HepG2 (cell line): ENCODE data around the gene CTSD. TPM values are rescaled to one million over a fixed set of nuclear protein-coding genes. Genes with fewer than 3 reads are reported as not detected.

Experiments
- IKZF5 ChIP-seq: IDR thresholded peaks from 2 replicates; pipeline ENCODE4 v1.6.1; 2018; ENCODE audit warnings: missing genetic modification reagents, mild to moderate bottlenecking, missing compliant biosample characterization
- MED8 ChIP-seq: sonication (generic); formaldehyde crosslinking; IDR thresholded peaks from 2 replicates; pipeline ENCODE4 v1.8.1; 2023; ENCODE audit warnings: mild to moderate bottlenecking, missing genetic modification reagents; ENCODE audit not compliant: insufficient replicate concordance
- NKX3-1 ChIP-seq: sonication (generic); formaldehyde crosslinking; IDR thresholded peaks from 2 replicates; pipeline ENCODE4 v1.5.0; 2020; ENCODE audit warnings: missing genetic modification reagents
- NR2F6 ChIP-seq, 2 experiments: IDR thresholded peaks; 2 replicates each; pipeline ENCODE4 v1.6.1; 2016; ENCODE audit warnings: antibody characterized with exemption in 1 of 2, mild to moderate bottlenecking in 1 of 2
- SALL2 ChIP-seq: sonication (generic); formaldehyde crosslinking; IDR thresholded peaks from 2 replicates; pipeline ENCODE4 v1.8.1; 2023; ENCODE audit warnings: mild to moderate bottlenecking, missing genetic modification reagents, inconsistent platforms
- SAP130 ChIP-seq: IDR thresholded peaks from 2 replicates; pipeline ENCODE4 v1.6.1; 2016; ENCODE audit warnings: low read depth
- SNAI1 ChIP-seq: sonication (generic); formaldehyde crosslinking; IDR thresholded peaks from 2 replicates; pipeline ENCODE4 v1.5.0; 2020; ENCODE audit warnings: mild to moderate bottlenecking, missing genetic modification reagents, borderline replicate concordance
- STAG1 ChIP-seq: sonication (generic); formaldehyde crosslinking; IDR thresholded peaks from 2 replicates; pipeline ENCODE4 v1.4.0; 2020; ENCODE audit warnings: missing genetic modification reagents
- ZNF646 ChIP-seq: sonication (generic); formaldehyde crosslinking; IDR thresholded peaks from 2 replicates; pipeline ENCODE4 v1.9.0; 2021; ENCODE audit warnings: mild to moderate bottlenecking, missing genetic modification reagents
- ZNF670 ChIP-seq: sonication (generic); formaldehyde crosslinking; IDR thresholded peaks from 2 replicates; pipeline ENCODE4 v1.8.0; 2022; ENCODE audit warnings: mild to moderate bottlenecking, missing genetic modification reagents, borderline replicate concordance
- polyA plus RNA-seq, 8 experiments: library from polyadenylated mRNA; depleted of rRNA in 3 of 8; stranded (reverse) in 7 of 8; unstranded in 1 of 8; fragments of >200 nt; fragmentation: Illumina TruSeq in 4 of 8; extraction: Trizol in 4 of 8; gene quantifications; 2 replicates each; pipeline versions ENCODE4 v1.2.1 to v1.2.3, GENCODE V29; 2011 to 2016; ENCODE audit warnings: low read depth in 4 of 8, missing spikeins in 1 of 8, mixed read lengths in 1 of 8; ENCODE audit not compliant: insufficient read depth in 1 of 8
- total RNA-seq, 5 experiments: library from RNA; depleted of rRNA; stranded (reverse); fragments of >200 nt; fragmentation: Illumina TruSeq; extraction: Trizol; gene quantifications; 2 replicates each; pipeline ENCODE4 v1.2.3, GENCODE V29; 2016; ENCODE audit warnings: low read depth in 1 of 5

Gene CTSD
- total and polyA plus RNA-seq, 2 of the 13 experiments (the other 11 are each of a cell fraction or from before 2014, with no cell fraction given): 143 to 230 TPM

DNA sequence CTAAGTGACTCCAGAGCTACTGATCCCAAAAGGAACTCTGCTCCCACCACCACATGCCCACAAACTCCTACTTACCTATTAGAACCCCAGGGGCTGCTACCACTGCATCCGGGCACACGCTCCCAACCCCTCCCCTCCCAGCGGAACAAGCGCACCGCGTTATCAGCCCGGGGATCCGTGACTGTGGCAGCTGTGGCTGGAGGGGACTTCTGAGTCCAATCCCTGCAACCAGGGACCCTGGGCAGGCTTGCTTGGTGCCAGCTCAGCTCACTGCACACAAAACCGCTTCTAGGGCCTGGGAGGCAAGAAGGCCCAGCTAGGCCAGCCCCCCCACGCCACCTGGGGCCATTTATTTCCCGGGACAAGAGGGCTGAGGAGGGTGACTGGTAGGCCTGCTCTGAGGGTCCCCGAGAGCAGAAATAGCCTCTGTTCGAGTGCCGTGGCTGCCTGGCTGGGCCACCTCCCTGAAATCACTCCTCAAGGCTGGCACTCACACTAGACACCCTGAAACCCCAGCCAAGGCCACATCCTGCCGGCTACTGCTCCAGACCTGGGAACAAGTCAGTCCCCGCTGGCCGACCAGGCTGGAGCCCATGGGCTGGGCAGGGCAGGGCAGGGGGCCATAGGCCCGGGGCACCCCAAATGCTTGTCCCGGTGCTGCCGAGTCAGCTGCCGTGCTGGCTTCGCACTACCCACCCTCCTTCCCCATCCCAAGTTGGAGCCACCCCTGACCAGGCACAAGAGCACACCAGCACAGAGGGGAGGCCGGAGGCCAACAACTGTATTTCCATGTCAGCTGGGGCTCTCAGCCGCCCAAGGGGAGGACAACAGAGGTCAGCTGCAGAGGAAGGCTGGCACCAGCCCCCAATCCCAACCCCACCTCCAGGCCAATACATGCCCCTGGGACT, 11.5 kb downstream of the CTSD start (continued):
- TF ChIP-seq NR2F6 (IDR thresholded peaks at IDR 0.05) (no peak), NR2F6 (CRISPR knock-in tag; IDR thresholded peaks at IDR 0.05) (no peak), SNAI1 (CRISPR knock-in tag) (no peak), ZNF646 (no peak), NKX3-1 (CRISPR knock-in tag) (no peak), STAG1 (CRISPR knock-in tag) (no peak), SALL2 (CRISPR knock-in tag) (no peak), IKZF5 (CRISPR knock-in tag) (no peak), ZNF670 (no peak), MED8 (CRISPR knock-in tag) (no peak), SAP130 (CRISPR knock-in tag) (no peak)
